ENCODE data around the gene CYP24A1. TPM values are rescaled to one million over a fixed set of nuclear protein-coding genes. Genes with fewer than 3 reads are reported as not detected.

Gene CYP24A1
- total RNA-seq, 4 donors from 2014 or later, result 1.0 to 2.5 (median 1.5) TPM; not detected in 1

GRCh38 chr20:54114109-54114508 lies 59.7 kb downstream of the CYP24A1 start:
- Histone ChIP-seq H3K27me3 (no peaks in the 10 kb centered on the region), H3K36me3 (no peaks in the 10 kb centered on the region), H3K4me1 (peaks cover 13% of the 10 kb centered on the region), H3K27ac (no peak overlapping the region), H3K4me3 (no peak overlapping the region), H3K9me3 (no peaks in the 10 kb centered on the region)
- DNase-seq (ENCODE audit: low spot score in 2 of 2), result no peak
- TF ChIP-seq POLR2A (IDR thresholded peaks at IDR 0.05) (no peak), POLR2AphosphoS5 (IDR thresholded peaks at IDR 0.05) (no peak), CTCF (IDR thresholded peaks at IDR 0.05) (no peak), EP300 (IDR thresholded peaks at IDR 0.05) (no peak)
- 68% methylated on average over 2 of the region's 2 CpGs for WGBS

- Histone ChIP-seq H3K27ac (no peak overlapping the region), H3K9me3 (no peaks in the 10 kb centered on the region), H3K4me3 (no peak overlapping the region), H3K4me1 (peaks cover 13% of the 10 kb centered on the region), H3K36me3 (no peaks in the 10 kb centered on the region), H3K27me3 (no peaks in the 10 kb centered on the region)
- TF ChIP-seq CTCF (IDR thresholded peaks at IDR 0.05), result no peak
- no peak for TF ChIP-seq POLR2AphosphoS5 (IDR thresholded peaks at IDR 0.05)
- TF ChIP-seq POLR2A (IDR thresholded peaks at IDR 0.05), result no peak
- TF ChIP-seq EP300 (IDR thresholded peaks at IDR 0.05), result no peak
- 68% methylated on average over 2 of the region's 2 CpGs for WGBS
- DNase-seq (ENCODE audit: low spot score in 2 of 2), result no peak
Observed at GRCh38 chr20:54113566-54113965, 60.2 kb downstream of the CYP24A1 start.

GRCh38 chr20:54112221-54112884 lies 61.4 kb downstream of the CYP24A1 start:
- no peak overlapping the region for H3K27ac ChIP-seq

GRCh38 chr20:54111460-54111859 lies 62.3 kb downstream of the CYP24A1 start:
- no peak for DNase-seq (ENCODE audit: low spot score in 2 of 2)
- 94% methylated on average over 2 of the region's 2 CpGs for WGBS
- Histone ChIP-seq H3K4me3 (no peak overlapping the region), H3K9me3 (no peaks in the 10 kb centered on the region), H3K4me1 (peaks cover 24% of the 10 kb centered on the region), H3K27ac (no peak overlapping the region), H3K27me3 (no peaks in the 10 kb centered on the region), H3K36me3 (no peaks in the 10 kb centered on the region)
- TF ChIP-seq CTCF (IDR thresholded peaks at IDR 0.05) (no peak), EP300 (IDR thresholded peaks at IDR 0.05) (no peak), POLR2A (IDR thresholded peaks at IDR 0.05) (no peak), POLR2AphosphoS5 (IDR thresholded peaks at IDR 0.05) (no peak)

More at GRCh38 chr20:54112221-54112884, 61.4 kb downstream of the CYP24A1 start:
- TF ChIP-seq CTCF (IDR thresholded peaks at IDR 0.05) (no peak), POLR2A (IDR thresholded peaks at IDR 0.05) (no peak), EP300 (IDR thresholded peaks at IDR 0.05) (no peak), POLR2AphosphoS5 (IDR thresholded peaks at IDR 0.05) (no peak)
- Histone ChIP-seq H3K9me3 (no peaks in the 10 kb centered on the region), H3K4me1 (peaks cover 16% of the 10 kb centered on the region), H3K4me3 (no peak overlapping the region), H3K36me3 (no peaks in the 10 kb centered on the region), H3K27me3 (no peaks in the 10 kb centered on the region)
- DNase-seq (ENCODE audit: low spot score in 2 of 2), result no peak
- WGBS, result 75% methylated on average over 4 of the region's 4 CpGs

- H3K36me3 ChIP-seq, result no peaks in the 10 kb centered on the region
- no peaks in the 10 kb centered on the region for H3K27me3 ChIP-seq
- TF ChIP-seq EP300 (IDR thresholded peaks at IDR 0.05) (no peak), POLR2AphosphoS5 (IDR thresholded peaks at IDR 0.05) (no peak), POLR2A (IDR thresholded peaks at IDR 0.05) (no peak), CTCF (IDR thresholded peaks at IDR 0.05) (no peak)
- no peak overlapping the region for H3K27ac ChIP-seq
- WGBS, result 52% methylated on average over 3 of the region's 3 CpGs
- no peak for DNase-seq (ENCODE audit: low spot score in 2 of 2)
- no peaks in the 10 kb centered on the region for H3K9me3 ChIP-seq
- H3K4me1 ChIP-seq, result peaks cover 31% of the 10 kb centered on the region
- H3K4me3 ChIP-seq, result no peak overlapping the region
Observed at GRCh38 chr20:54110457-54110856, 63.3 kb downstream of the CYP24A1 start.

Measured in suprapubic skin (tissue), 4 donors.